Stimulated activated CD4-positive, alpha-beta T cell treated with anti-CD3 and anti-CD28 coated beads, Interleukin-2, amount 100 ng/mL, for 24 hours (primary cell): ENCODE measurements around the gene ANKRD44.
"Not testable (repeated sequence)": the region's sequence is repeated elsewhere in the genome, so short reads cannot be mapped to it uniquely, and the experiment has no call there.

Experiments
- DNase-seq, 2 donors: peaks; one replicate each; pipeline ENCODE4 v3.0.0-alpha.2; 2020

ANKRD44 gene

GRCh38 chr2:197310271-197310985 is at the start of gene ANKRD44:
Gene ANKRD44, minus strand, starts transcription at chr2:197310780. Its CDS starts 176 bp downstream, at chr2:197310604.
- peak; percentile 86 to 87 for DNase-seq

- no peak for DNase-seq
Measured at GRCh38 chr2:197359859-197360258, 49.3 kb upstream of the ANKRD44 start.

- no peak for DNase-seq
Measured at GRCh38 chr2:197358931-197359330, 48.4 kb upstream of the ANKRD44 start.

GRCh38 chr2:197357986-197358385 is 47.4 kb upstream of the ANKRD44 start:
- DNase-seq = no peak

- no peak for DNase-seq
Measured at GRCh38 chr2:197356136-197356535, 45.6 kb upstream of the ANKRD44 start.

GRCh38 chr2:197354169-197354558 is 43.6 kb upstream of the ANKRD44 start:
- DNase-seq = no peak

GRCh38 chr2:197353393-197354168 is 43.0 kb upstream of the ANKRD44 start:
- DNase-seq = no peak

GRCh38 chr2:197349699-197350098 is 39.1 kb upstream of the ANKRD44 start:
- no peak for DNase-seq

- DNase-seq = no peak
Measured at GRCh38 chr2:197348721-197349360, 38.3 kb upstream of the ANKRD44 start.

GRCh38 chr2:197345846-197346370 is 35.3 kb upstream of the ANKRD44 start:
- DNase-seq = no peak

GRCh38 chr2:197343968-197344367 is 33.4 kb upstream of the ANKRD44 start:
- not testable (repeated sequence) for DNase-seq

GRCh38 chr2:197340591-197340990 is 30.0 kb upstream of the ANKRD44 start:
- no peak for DNase-seq

- DNase-seq = no peak
Measured at GRCh38 chr2:197339496-197340220, 29.1 kb upstream of the ANKRD44 start.

- no peak for DNase-seq
Measured at GRCh38 chr2:197339016-197339415, 28.4 kb upstream of the ANKRD44 start.

- no peak for DNase-seq
Measured at GRCh38 chr2:197332641-197333040, 22.1 kb upstream of the ANKRD44 start.

GRCh38 chr2:197328461-197328860 is 17.9 kb upstream of the ANKRD44 start:
- DNase-seq = no peak

- DNase-seq = no peak
Measured at GRCh38 chr2:197327472-197328098, 17.0 kb upstream of the ANKRD44 start.

- DNase-seq = no peak
Measured at GRCh38 chr2:197327073-197327471, 16.5 kb upstream of the ANKRD44 start.

GRCh38 chr2:197324801-197325200 is 14.2 kb upstream of the ANKRD44 start:
- no peak for DNase-seq

- no peak for DNase-seq
Measured at GRCh38 chr2:197322724-197323720, 12.4 kb upstream of the ANKRD44 start.

GRCh38 chr2:197322143-197322542 is 11.6 kb upstream of the ANKRD44 start:
- no peak for DNase-seq
